Nephron (organoid): ENCODE data around the gene SORL1.

ENCODE experiments used
- H3K27ac Mint-ChIP-seq, 3 experiments: 2 replicates each; pipeline ENCODE4 v1.8.0; 2020; ENCODE audit warnings: mixed read lengths in 3 of 3, mild to moderate bottlenecking in 2 of 3, moderate library complexity in 1 of 3
- H3K27me3 Mint-ChIP-seq: 2 replicates; pipeline ENCODE4 v1.8.0; 2021; ENCODE audit warnings: low read depth, mild to moderate bottlenecking, moderate library complexity, mixed read lengths
- H3K36me3 Mint-ChIP-seq: 2 replicates; pipeline ENCODE4 v1.8.0; 2020; ENCODE audit warnings: low read depth, mixed read lengths
- H3K4me1 Mint-ChIP-seq: 2 replicates; pipeline ENCODE4 v1.8.0; 2020; ENCODE audit warnings: mixed read lengths
- H3K4me3 Mint-ChIP-seq, 3 experiments: 2 replicates each; pipeline ENCODE4 v1.8.0; 2020; ENCODE audit warnings: mild to moderate bottlenecking in 3 of 3, mixed read lengths in 3 of 3, moderate library complexity in 2 of 3
- H3K9me3 Mint-ChIP-seq: 2 replicates; pipeline ENCODE4 v1.8.0; 2020; ENCODE audit warnings: mixed read lengths
- TF ChIP-seq, protein P1 (sequence below), 3 experiments: fragments of 200-600 bp; sonication (generic); IDR thresholded peaks; one replicate each; pipeline ENCODE4 v1.5.0; 2021; ENCODE audit warnings: antibody characterized with exemption in 3 of 3; ENCODE audit not compliant: unreplicated experiment in 3 of 3

Gene SORL1

GRCh38 chr11:121556937-121557336 lies 104.8 kb downstream of the SORL1 start:
- peaks cover 13% of the 10 kb centered on the region for H3K27me3 Mint-ChIP-seq
- H3K36me3 Mint-ChIP-seq, result peaks cover 28% of the 10 kb centered on the region
- TF ChIP-seq, protein P1, sequence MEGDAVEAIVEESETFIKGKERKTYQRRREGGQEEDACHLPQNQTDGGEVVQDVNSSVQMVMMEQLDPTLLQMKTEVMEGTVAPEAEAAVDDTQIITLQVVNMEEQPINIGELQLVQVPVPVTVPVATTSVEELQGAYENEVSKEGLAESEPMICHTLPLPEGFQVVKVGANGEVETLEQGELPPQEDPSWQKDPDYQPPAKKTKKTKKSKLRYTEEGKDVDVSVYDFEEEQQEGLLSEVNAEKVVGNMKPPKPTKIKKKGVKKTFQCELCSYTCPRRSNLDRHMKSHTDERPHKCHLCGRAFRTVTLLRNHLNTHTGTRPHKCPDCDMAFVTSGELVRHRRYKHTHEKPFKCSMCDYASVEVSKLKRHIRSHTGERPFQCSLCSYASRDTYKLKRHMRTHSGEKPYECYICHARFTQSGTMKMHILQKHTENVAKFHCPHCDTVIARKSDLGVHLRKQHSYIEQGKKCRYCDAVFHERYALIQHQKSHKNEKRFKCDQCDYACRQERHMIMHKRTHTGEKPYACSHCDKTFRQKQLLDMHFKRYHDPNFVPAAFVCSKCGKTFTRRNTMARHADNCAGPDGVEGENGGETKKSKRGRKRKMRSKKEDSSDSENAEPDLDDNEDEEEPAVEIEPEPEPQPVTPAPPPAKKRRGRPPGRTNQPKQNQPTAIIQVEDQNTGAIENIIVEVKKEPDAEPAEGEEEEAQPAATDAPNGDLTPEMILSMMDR (IDR thresholded peaks at IDR 0.05; ENCODE audit: unreplicated experiment in 3 of 3), result no peak
- H3K27ac Mint-ChIP-seq, result no peak overlapping the region
- no peaks in the 10 kb centered on the region for H3K9me3 Mint-ChIP-seq
- H3K4me1 Mint-ChIP-seq, result peaks cover 23% of the 10 kb centered on the region
- H3K4me3 Mint-ChIP-seq, result no peak overlapping the region

DNA sequence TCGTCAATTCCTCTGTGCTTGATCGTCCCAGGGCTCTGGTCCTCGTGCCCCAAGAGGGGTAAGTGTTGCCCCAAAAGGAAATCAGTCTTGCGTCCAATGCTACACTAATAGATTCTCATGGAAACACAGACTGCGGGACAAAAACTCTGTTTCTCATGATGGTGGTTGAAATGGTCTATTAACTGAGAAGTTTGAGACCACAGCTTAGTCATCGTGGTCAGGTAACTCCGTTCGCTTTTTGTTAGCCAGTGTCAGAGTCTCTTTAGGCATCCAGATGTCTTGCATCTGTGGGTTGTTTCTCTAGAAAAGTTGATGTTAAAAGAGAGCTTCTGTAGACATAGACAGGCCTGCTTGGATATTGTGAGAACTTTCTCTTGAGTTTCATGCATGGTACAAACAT lies 105.2 kb downstream of the SORL1 start:
- Mint-ChIP-seq H3K4me3 (no peak overlapping the region), H3K36me3 (peaks cover 28% of the 10 kb centered on the region), H3K9me3 (no peaks in the 10 kb centered on the region), H3K4me1 (peaks cover 23% of the 10 kb centered on the region), H3K27ac (no peak overlapping the region), H3K27me3 (peaks cover 9% of the 10 kb centered on the region)
- TF ChIP-seq, protein P1 (IDR thresholded peaks at IDR 0.05; ENCODE audit: unreplicated experiment in 3 of 3), result no peak

DNA sequence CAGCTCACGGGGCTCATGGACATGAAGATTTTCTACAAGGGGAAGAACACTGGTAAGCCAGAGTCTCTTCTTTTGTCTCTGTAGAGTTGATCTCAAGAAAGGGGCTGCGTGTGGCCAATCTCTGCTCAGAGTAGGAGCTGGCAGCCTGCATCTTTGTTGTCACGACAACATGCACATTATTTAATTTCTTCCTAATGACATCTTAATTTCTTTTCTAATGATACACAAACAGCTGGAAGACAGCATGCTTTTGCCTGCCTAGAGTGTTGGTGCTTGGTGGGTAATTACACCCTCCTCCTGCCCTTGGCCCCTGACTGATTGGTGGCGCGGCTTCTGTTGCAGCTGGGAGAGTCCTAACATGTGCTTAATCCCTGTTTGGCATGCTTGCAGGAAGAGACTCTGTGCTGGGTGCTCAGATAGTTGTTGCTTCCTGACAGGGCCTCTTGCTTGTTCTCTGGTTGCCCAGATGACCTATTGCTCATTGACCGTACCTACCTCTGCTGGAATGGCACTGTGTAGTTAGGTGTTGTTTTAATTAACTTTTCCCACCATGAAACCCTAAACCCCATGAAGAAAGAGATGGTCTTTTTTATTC lies 107.6 kb downstream of the SORL1 start:
- no peak overlapping the region for H3K27ac Mint-ChIP-seq
- no peak overlapping the region for H3K4me3 Mint-ChIP-seq
- TF ChIP-seq, protein P1 (IDR thresholded peaks at IDR 0.05; ENCODE audit: unreplicated experiment in 3 of 3), result no peak
- H3K9me3 Mint-ChIP-seq, result no peaks in the 10 kb centered on the region
- peaks cover 7% of the 10 kb centered on the region for H3K27me3 Mint-ChIP-seq
- H3K4me1 Mint-ChIP-seq, result peaks cover 25% of the 10 kb centered on the region
- peaks cover 24% of the 10 kb centered on the region for H3K36me3 Mint-ChIP-seq

GRCh38 chr11:121560236-121560635 lies 108.1 kb downstream of the SORL1 start:
- Mint-ChIP-seq H3K27ac (no peak overlapping the region), H3K36me3 (peaks cover 24% of the 10 kb centered on the region), H3K9me3 (no peaks in the 10 kb centered on the region), H3K27me3 (peaks cover 7% of the 10 kb centered on the region), H3K4me3 (no peak overlapping the region), H3K4me1 (peaks cover 29% of the 10 kb centered on the region)
- TF ChIP-seq, protein P1 (IDR thresholded peaks at IDR 0.05; ENCODE audit: unreplicated experiment in 3 of 3), result no peak

- H3K36me3 Mint-ChIP-seq, result peaks cover 18% of the 10 kb centered on the region
- TF ChIP-seq, protein P1 (IDR thresholded peaks at IDR 0.05; ENCODE audit: unreplicated experiment in 3 of 3), result no peak
- H3K4me1 Mint-ChIP-seq, result peaks cover 29% of the 10 kb centered on the region
- no peaks in the 10 kb centered on the region for H3K9me3 Mint-ChIP-seq
- no peak overlapping the region for H3K4me3 Mint-ChIP-seq
- peaks cover 7% of the 10 kb centered on the region for H3K27me3 Mint-ChIP-seq
- H3K27ac Mint-ChIP-seq, result no peak overlapping the region
Observed at GRCh38 chr11:121561240-121561639, 109.1 kb downstream of the SORL1 start.

- TF ChIP-seq, protein P1 (IDR thresholded peaks at IDR 0.05; ENCODE audit: unreplicated experiment in 3 of 3), result no peak
Observed at GRCh38 chr11:121561716-121562115, 109.6 kb downstream of the SORL1 start.

More at GRCh38 chr11:121561716-121562115, 109.6 kb downstream of the SORL1 start:
- H3K36me3 Mint-ChIP-seq, result peaks cover 13% of the 10 kb centered on the region
- H3K27ac Mint-ChIP-seq, result no peak overlapping the region
- no peaks in the 10 kb centered on the region for H3K9me3 Mint-ChIP-seq
- H3K27me3 Mint-ChIP-seq, result peaks cover 3% of the 10 kb centered on the region
- H3K4me3 Mint-ChIP-seq, result no peak overlapping the region
- H3K4me1 Mint-ChIP-seq, result peaks cover 29% of the 10 kb centered on the region
